ENCODE measurements around the gene PCSK6.
"Not testable (repeated sequence)": the region's sequence is repeated elsewhere in the genome, so short reads cannot be mapped to it uniquely, and the experiment has no call there.

The PCSK6 gene

GRCh38 chr15:101295607-101296161, 193.8 kb downstream of the PCSK6 start:
- no peaks in the 10 kb centered on the region for H3K9me3 Mint-ChIP-seq
- no peaks in the 10 kb centered on the region for H3K27me3 Mint-ChIP-seq (ENCODE audit: low read depth)
- no peaks in the 10 kb centered on the region for H3K36me3 Mint-ChIP-seq (ENCODE audit: low read depth)
- H3K4me3 Mint-ChIP-seq: peak overlapping the region; percentile 93 to 98 (median 96)
- TF ChIP-seq CTCF (IDR thresholded peaks at IDR 0.05; ENCODE audit: unreplicated experiment in 3 of 3): no peak
- H3K4me1 Mint-ChIP-seq: peaks cover 42% of the 10 kb centered on the region
- peak overlapping the region; percentile 93 to 99 (median 99) for H3K27ac Mint-ChIP-seq

GRCh38 chr15:101294731-101295606, 194.5 kb downstream of the PCSK6 start, which contains the start of gene SNRPA1:
SNRPA1 (minus strand) TSS chr15:101295248; CDS start chr15:101295178, 70 bp downstream.
- no peak for TF ChIP-seq CTCF (IDR thresholded peaks at IDR 0.05; ENCODE audit: unreplicated experiment in 3 of 3)

GRCh38 chr15:101293122-101293521, 196.4 kb downstream of the PCSK6 start:
- H3K4me3 Mint-ChIP-seq: peak overlapping the region; percentile 93 to 98 (median 96)
- peak overlapping the region; percentile 93 to 99 (median 95) for H3K27ac Mint-ChIP-seq
- peaks cover 21% of the 10 kb centered on the region for H3K36me3 Mint-ChIP-seq (ENCODE audit: low read depth)
- no peaks in the 10 kb centered on the region for H3K27me3 Mint-ChIP-seq (ENCODE audit: low read depth)
- no peak for TF ChIP-seq CTCF (IDR thresholded peaks at IDR 0.05; ENCODE audit: unreplicated experiment in 3 of 3)
- no peaks in the 10 kb centered on the region for H3K9me3 Mint-ChIP-seq
- H3K4me1 Mint-ChIP-seq: peaks cover 45% of the 10 kb centered on the region

More at GRCh38 chr15:101294731-101295606, 194.5 kb downstream of the PCSK6 start, which contains the start of gene SNRPA1:
- Mint-ChIP-seq H3K27ac (peak within 1 kb of the TSS; percentile 93 to 99 (median 99)), H3K27me3 (ENCODE audit: low read depth) (no peaks in the 10 kb centered on the region), H3K4me1 (peaks cover 45% of the 10 kb centered on the region), H3K36me3 (ENCODE audit: low read depth) (peaks cover 5% of the 10 kb centered on the region), H3K4me3 (peak within 1 kb of the TSS; percentile 93 to 98 (median 96)), H3K9me3 (no peaks in the 10 kb centered on the region)

GRCh38 chr15:101288905-101289513, 200.5 kb downstream of the PCSK6 start:
- peaks cover 55% of the 10 kb centered on the region for H3K36me3 Mint-ChIP-seq (ENCODE audit: low read depth)
- no peak overlapping the region for H3K4me3 Mint-ChIP-seq
- TF ChIP-seq CTCF (IDR thresholded peaks at IDR 0.05; ENCODE audit: unreplicated experiment in 3 of 3): peak; percentile 56 to 60 (median 58)
- no peak overlapping the region for H3K27ac Mint-ChIP-seq
- no peaks in the 10 kb centered on the region for H3K27me3 Mint-ChIP-seq (ENCODE audit: low read depth)
- H3K4me1 Mint-ChIP-seq: peaks cover 18% of the 10 kb centered on the region
- H3K9me3 Mint-ChIP-seq: no peaks in the 10 kb centered on the region

GRCh38 chr15:101287342-101287741, 202.2 kb downstream of the PCSK6 start:
- not testable (repeated sequence) for H3K27me3 Mint-ChIP-seq (ENCODE audit: low read depth); H3K4me1 Mint-ChIP-seq; H3K9me3 Mint-ChIP-seq; H3K27ac Mint-ChIP-seq; H3K4me3 Mint-ChIP-seq
- peaks cover 66% of the 10 kb centered on the region for H3K36me3 Mint-ChIP-seq (ENCODE audit: low read depth)

GRCh38 chr15:101286471-101287114, 202.9 kb downstream of the PCSK6 start:
- H3K27me3 Mint-ChIP-seq (ENCODE audit: low read depth): no peaks in the 10 kb centered on the region
- TF ChIP-seq CTCF (IDR thresholded peaks at IDR 0.05; ENCODE audit: unreplicated experiment in 3 of 3): no peak
- H3K36me3 Mint-ChIP-seq (ENCODE audit: low read depth): peaks cover 74% of the 10 kb centered on the region
- H3K4me3 Mint-ChIP-seq: no peak overlapping the region
- H3K4me1 Mint-ChIP-seq: peaks cover 7% of the 10 kb centered on the region
- no peaks in the 10 kb centered on the region for H3K9me3 Mint-ChIP-seq
- H3K27ac Mint-ChIP-seq: no peak overlapping the region

All from nephron (organoid).